Esophagus squamous epithelium (tissue), 4 donors: ENCODE results near the gene TOMM40.

Experiments
- CTCF ChIP-seq, 6 experiments: fragments of 450-650 bp in 4 of 6; fragments of 200-600 bp in 2 of 6; sonication (generic) in 2 of 6; IDR thresholded peaks; one replicate each; pipeline ENCODE4 v1.5.1; 2016 to 2019; ENCODE audit warnings: antibody characterized with exemption in 6 of 6, mild to moderate bottlenecking in 4 of 6, moderate library complexity in 4 of 6
- POLR2A ChIP-seq, 4 donors: fragments of 450-650 bp; IDR thresholded peaks; one replicate each; pipeline ENCODE4 v1.6.1; 2017; ENCODE audit warnings: antibody characterized with exemption in 4 of 4, mild to moderate bottlenecking in 4 of 4, moderate library complexity in 3 of 4

- TF ChIP-seq CTCF (IDR thresholded peaks at IDR 0.05) = peak in 1 of 6 experiments; percentile 6
- TF ChIP-seq POLR2A (IDR thresholded peaks at IDR 0.05) = peak in 3 of 4 donors; percentile 12 to 71 (median 67)
Observed at GRCh38 chr19:44847144-44848035, 43.7 kb upstream of the TOMM40 start.
